SK-N-SH treated with all-trans-retinoic acid at 6 μM for 48 hours (cell line): ENCODE results near the gene ADAMTS6.

ENCODE experiments used
- ESRRG ChIP-seq: fragments of 250-450 bp; sonication (Bioruptor Pico); IDR thresholded peaks from 2 replicates; pipeline ENCODE4 v1.6.1; 2021; ENCODE audit warnings: mild to moderate bottlenecking
- ZFP30 ChIP-seq: fragments of 450-650 bp; formaldehyde crosslinking; IDR thresholded peaks from 2 replicates; pipeline ENCODE4 v1.5.0; 2022; ENCODE audit warnings: mild to moderate bottlenecking, moderate library complexity

DNA sequence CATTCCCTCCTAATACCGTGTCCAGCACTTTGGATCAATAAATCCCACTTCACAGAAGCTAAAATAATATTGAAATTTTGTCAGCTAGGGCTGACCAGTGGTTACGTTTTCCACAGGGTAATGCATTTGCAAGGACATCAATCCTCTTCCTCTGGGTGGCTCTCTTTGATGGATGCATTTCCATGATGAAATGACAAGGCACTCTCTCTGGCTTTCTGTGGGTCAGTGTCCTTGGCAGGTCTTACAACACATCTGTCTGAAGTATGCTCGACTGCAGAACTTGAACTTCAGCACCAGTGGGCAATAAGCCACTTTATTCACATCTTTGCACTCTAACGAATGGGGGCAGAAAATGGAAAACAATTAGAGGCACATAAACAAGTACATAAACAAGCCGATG lies 330.1 kb downstream of the ADAMTS6 start:
- TF ChIP-seq ESRRG (CRISPR knock-in tag) (no peak), ZFP30 (no peak)
